MM.1S (cell line): ENCODE results near the gene HNRNPLL.

Source experiments
- DNase-seq: peaks from one replicate; pipeline ENCODE4 v3.0.0-alpha.2; 2015
- H2AFZ ChIP-seq: fragments of 300-600 bp; sonication (generic); 2 replicates; pipeline ENCODE4 v1.6.0; 2016; ENCODE audit warnings: antibody characterized with exemption, low read length
- H3F3A ChIP-seq: fragments of 300-600 bp; sonication (generic); 2 replicates; pipeline ENCODE4 v1.6.1; 2016; ENCODE audit warnings: mild to moderate bottlenecking, antibody characterized with exemption, low read length, moderate library complexity, mixed read lengths; ENCODE audit not compliant: insufficient read depth
- H3K27ac ChIP-seq: fragments of 300-600 bp; sonication (generic); 2 replicates; pipeline ENCODE4 v1.5.1; 2016; ENCODE audit warnings: mild to moderate bottlenecking, low read length
- H3K27me3 ChIP-seq: fragments of 300-600 bp; sonication (generic); replicated peaks from 2 replicates; pipeline ENCODE4 v1.6.0; 2016; ENCODE audit warnings: low read length; ENCODE audit not compliant: insufficient read depth
- H3K36me3 ChIP-seq: fragments of 300-600 bp; sonication (generic); replicated peaks from 2 replicates; pipeline ENCODE4 v1.6.1; 2016; ENCODE audit warnings: mild to moderate bottlenecking, low read length, mixed read lengths; ENCODE audit not compliant: insufficient read depth
- H3K4me1 ChIP-seq: fragments of 300-600 bp; sonication (generic); 2 replicates; pipeline ENCODE4 v1.6.1; 2016; ENCODE audit warnings: low read length, mixed read lengths
- H3K4me2 ChIP-seq: fragments of 300-600 bp; sonication (generic); 2 replicates; pipeline ENCODE4 v1.6.0; 2016; ENCODE audit warnings: low read depth, low read length
- H3K4me3 ChIP-seq: fragments of 300-600 bp; sonication (generic); 2 replicates; pipeline ENCODE4 v1.5.1; 2016; ENCODE audit warnings: low read length, mixed read lengths
- H3K79me2 ChIP-seq: fragments of 300-600 bp; sonication (generic); 2 replicates; pipeline ENCODE4 v1.6.1; 2016; ENCODE audit warnings: mixed run types, low read length, mixed read lengths
- H3K9ac ChIP-seq: fragments of 300-600 bp; sonication (generic); 2 replicates; pipeline ENCODE4 v1.6.1; 2016; ENCODE audit warnings: low read length, mixed read lengths
- H3K9me2 ChIP-seq: fragments of 300-600 bp; sonication (generic); replicated peaks from 2 replicates; pipeline ENCODE4 v1.6.1; 2016; ENCODE audit warnings: mild to moderate bottlenecking, low read length, mixed read lengths; ENCODE audit not compliant: insufficient read depth
- H3K9me3 ChIP-seq: fragments of 300-600 bp; sonication (generic); replicated peaks from 2 replicates; pipeline ENCODE4 v1.6.1; 2016; ENCODE audit warnings: mild to moderate bottlenecking, low read length, mixed read lengths; ENCODE audit not compliant: insufficient read depth
- H4K20me1 ChIP-seq: fragments of 300-600 bp; sonication (generic); 2 replicates; pipeline ENCODE4 v1.6.1; 2016; ENCODE audit warnings: mild to moderate bottlenecking, low read length, moderate library complexity, mixed read lengths; ENCODE audit not compliant: insufficient read depth
- EZH2 ChIP-seq: fragments of 300-600 bp; sonication (generic); optimal IDR thresholded peaks from 2 replicates; pipeline ENCODE3; 2017; ENCODE audit warnings: low read depth, mild to moderate bottlenecking, antibody characterized with exemption, low read length, mixed read lengths
- EZH2phosphoT487 ChIP-seq: fragments of 300-600 bp; sonication (generic); IDR thresholded peaks from 2 replicates; pipeline ENCODE4 v1.6.1; 2018; ENCODE audit warnings: antibody characterized with exemption, low read length
- TF ChIP-seq, protein P1 (sequence below): fragments of 300-600 bp; sonication (generic); IDR thresholded peaks from 2 replicates; pipeline ENCODE4 v1.5.1; 2016; ENCODE audit warnings: antibody characterized with exemption, low read length, mixed read lengths

HNRNPLL gene

DNA sequence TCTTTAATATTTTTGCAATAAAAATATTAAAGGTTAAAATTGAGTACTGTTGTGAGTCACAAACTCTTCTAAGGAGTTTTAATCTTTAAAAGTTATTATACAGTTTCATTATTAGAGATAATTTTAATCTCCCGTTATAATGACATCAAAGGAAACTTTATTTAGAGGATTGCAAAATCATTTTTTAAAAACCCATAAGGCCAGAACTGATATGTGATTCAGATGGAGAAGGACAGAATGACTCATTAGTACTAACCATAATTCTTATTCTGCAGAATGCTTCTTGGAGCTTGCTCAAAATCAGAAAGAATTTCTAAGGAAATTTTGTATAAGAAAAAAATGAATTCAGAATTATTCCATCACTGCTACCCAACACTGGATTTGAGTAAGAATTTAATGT, 12.5 kb upstream of the HNRNPLL start:
- Histone ChIP-seq H2AFZ (no peak overlapping the region), H3K9me3 (no peaks in the 10 kb centered on the region), H4K20me1 (no peaks in the 10 kb centered on the region), H3K4me1 (peaks cover 15% of the 10 kb centered on the region), H3K36me3 (no peaks in the 10 kb centered on the region), H3K4me2 (no peak overlapping the region), H3K9ac (no peak overlapping the region), H3K79me2 (no peaks in the 10 kb centered on the region), H3K27me3 (no peaks in the 10 kb centered on the region), H3K27ac (no peak overlapping the region), H3K9me2 (no peaks in the 10 kb centered on the region), H3K4me3 (no peak overlapping the region), H3F3A (peaks cover 8% of the 10 kb centered on the region; the same call in 1 of the 2 replicates)
- no peak for DNase-seq
- no peak for TF ChIP-seq EZH2phosphoT487
- TF ChIP-seq, protein P1, sequence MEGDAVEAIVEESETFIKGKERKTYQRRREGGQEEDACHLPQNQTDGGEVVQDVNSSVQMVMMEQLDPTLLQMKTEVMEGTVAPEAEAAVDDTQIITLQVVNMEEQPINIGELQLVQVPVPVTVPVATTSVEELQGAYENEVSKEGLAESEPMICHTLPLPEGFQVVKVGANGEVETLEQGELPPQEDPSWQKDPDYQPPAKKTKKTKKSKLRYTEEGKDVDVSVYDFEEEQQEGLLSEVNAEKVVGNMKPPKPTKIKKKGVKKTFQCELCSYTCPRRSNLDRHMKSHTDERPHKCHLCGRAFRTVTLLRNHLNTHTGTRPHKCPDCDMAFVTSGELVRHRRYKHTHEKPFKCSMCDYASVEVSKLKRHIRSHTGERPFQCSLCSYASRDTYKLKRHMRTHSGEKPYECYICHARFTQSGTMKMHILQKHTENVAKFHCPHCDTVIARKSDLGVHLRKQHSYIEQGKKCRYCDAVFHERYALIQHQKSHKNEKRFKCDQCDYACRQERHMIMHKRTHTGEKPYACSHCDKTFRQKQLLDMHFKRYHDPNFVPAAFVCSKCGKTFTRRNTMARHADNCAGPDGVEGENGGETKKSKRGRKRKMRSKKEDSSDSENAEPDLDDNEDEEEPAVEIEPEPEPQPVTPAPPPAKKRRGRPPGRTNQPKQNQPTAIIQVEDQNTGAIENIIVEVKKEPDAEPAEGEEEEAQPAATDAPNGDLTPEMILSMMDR: no peak

DNA sequence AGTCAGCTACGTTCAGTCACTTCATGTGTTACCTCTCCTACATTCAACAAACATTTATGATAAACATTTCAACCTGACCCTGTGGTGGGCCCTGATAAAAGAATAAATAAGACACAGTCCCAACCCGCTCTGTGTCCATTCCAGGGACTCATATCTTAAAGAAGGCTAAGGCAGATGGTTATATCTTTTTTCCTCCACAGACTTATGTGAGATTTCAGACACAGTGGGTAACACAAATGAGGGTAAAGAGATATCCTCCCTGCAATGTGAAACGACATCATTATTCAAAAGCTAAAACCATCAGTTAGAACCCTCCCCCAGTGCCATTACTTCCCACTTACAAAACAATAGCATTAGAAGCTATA, 11.1 kb upstream of the HNRNPLL start:
- Histone ChIP-seq H3K79me2 (no peaks in the 10 kb centered on the region), H3K27ac (no peak overlapping the region), H3K9me2 (no peaks in the 10 kb centered on the region), H3K9ac (no peak overlapping the region), H2AFZ (no peak overlapping the region), H3K4me2 (no peak overlapping the region), H3F3A (peaks cover 8% of the 10 kb centered on the region; the same call in 1 of the 2 replicates), H3K36me3 (no peaks in the 10 kb centered on the region), H4K20me1 (no peaks in the 10 kb centered on the region), H3K4me1 (peaks cover 21% of the 10 kb centered on the region), H3K9me3 (no peaks in the 10 kb centered on the region), H3K27me3 (no peaks in the 10 kb centered on the region), H3K4me3 (no peak overlapping the region)
- no peak for DNase-seq
- TF ChIP-seq, protein P1: no peak
- TF ChIP-seq EZH2 (no peak), EZH2phosphoT487 (no peak)

DNA sequence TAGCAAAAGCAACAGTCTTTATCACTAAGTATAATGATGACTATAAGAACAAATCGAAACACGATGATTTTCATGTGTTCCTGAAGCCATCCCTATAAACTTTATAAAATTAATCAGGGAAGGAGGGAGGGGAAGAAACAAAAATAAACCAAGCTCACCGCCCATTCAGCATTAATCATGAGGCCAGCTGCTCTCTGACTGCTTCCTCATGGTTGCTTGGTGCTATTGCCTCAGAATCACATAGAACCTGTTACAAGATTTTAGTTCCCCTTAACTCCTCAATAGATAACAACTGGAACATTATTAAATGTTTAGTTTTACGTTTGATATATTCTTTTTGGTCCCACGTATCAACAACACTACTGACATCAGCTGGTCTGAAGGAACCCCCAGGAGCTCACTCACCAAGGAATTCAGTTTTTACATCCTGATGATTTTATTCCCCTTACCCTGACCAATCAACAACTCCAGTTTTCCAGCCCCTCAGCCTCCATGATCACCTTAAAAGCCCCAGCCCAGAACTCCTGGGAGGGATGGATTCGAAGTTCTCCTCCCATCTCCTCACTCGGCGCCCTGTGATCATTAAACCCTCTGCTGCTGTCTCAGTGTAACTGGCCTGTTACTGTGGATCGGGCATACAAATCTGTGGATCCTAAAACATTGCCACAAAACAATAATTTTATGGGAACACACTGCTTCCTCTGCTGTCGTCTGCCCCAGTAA, 10.6 kb upstream of the HNRNPLL start:
- DNase-seq: no peak
- Histone ChIP-seq H3K27ac (no peak overlapping the region), H3K27me3 (no peaks in the 10 kb centered on the region), H2AFZ (no peak overlapping the region), H3K9ac (no peak overlapping the region), H4K20me1 (no peaks in the 10 kb centered on the region), H3K79me2 (no peaks in the 10 kb centered on the region), H3K4me1 (peaks cover 21% of the 10 kb centered on the region), H3F3A (peaks cover 8% of the 10 kb centered on the region; the same call in 1 of the 2 replicates), H3K9me3 (no peaks in the 10 kb centered on the region), H3K9me2 (no peaks in the 10 kb centered on the region), H3K36me3 (no peaks in the 10 kb centered on the region), H3K4me2 (no peak overlapping the region), H3K4me3 (no peak overlapping the region)
- no peak for TF ChIP-seq EZH2
- no peak for TF ChIP-seq EZH2phosphoT487
- TF ChIP-seq, protein P1: no peak
